NCI-H146 (cell line): ENCODE data around the gene BTBD9.

Source experiments
- DNase-seq: peaks from one replicate; lab custom pipeline; 2025; lab: John Stamatoyannopoulos, UW

Gene BTBD9

GRCh38 chr6:38162493-38163185 is 477.1 kb downstream of the BTBD9 start:
- no peak for DNase-seq

- no peak for DNase-seq
Measured at GRCh38 chr6:38161754-38162492, 477.8 kb downstream of the BTBD9 start.

GRCh38 chr6:38161331-38161730 is 478.4 kb downstream of the BTBD9 start:
- no peak for DNase-seq

GRCh38 chr6:38160831-38161230 is 478.9 kb downstream of the BTBD9 start:
- no peak for DNase-seq

- DNase-seq = no peak
Measured at GRCh38 chr6:38159596-38159995, 480.1 kb downstream of the BTBD9 start.

GRCh38 chr6:38158762-38159350 is 480.9 kb downstream of the BTBD9 start:
- DNase-seq = no peak

GRCh38 chr6:38157905-38158304 is 481.8 kb downstream of the BTBD9 start:
- DNase-seq = no peak

- DNase-seq = no peak
Measured at GRCh38 chr6:38156818-38157565, 482.7 kb downstream of the BTBD9 start.

- DNase-seq = no peak
Measured at GRCh38 chr6:38155621-38156204, 484.0 kb downstream of the BTBD9 start.

- no peak for DNase-seq
Measured at GRCh38 chr6:38155144-38155543, 484.6 kb downstream of the BTBD9 start.

GRCh38 chr6:38154731-38155130 is 485.0 kb downstream of the BTBD9 start:
- no peak for DNase-seq

- no peak for DNase-seq
Measured at GRCh38 chr6:38153798-38154345, 485.9 kb downstream of the BTBD9 start.

- DNase-seq = no peak
Measured at GRCh38 chr6:38153076-38153797, 486.5 kb downstream of the BTBD9 start.

GRCh38 chr6:38152620-38153019 is 487.1 kb downstream of the BTBD9 start:
- no peak for DNase-seq

- no peak for DNase-seq
Measured at GRCh38 chr6:38151580-38152500, 487.9 kb downstream of the BTBD9 start.

GRCh38 chr6:38150681-38151296 is 488.9 kb downstream of the BTBD9 start:
- DNase-seq = no peak

- DNase-seq = no peak
Measured at GRCh38 chr6:38150021-38150420, 489.7 kb downstream of the BTBD9 start.

- DNase-seq = peak; percentile 54
Measured at GRCh38 chr6:38149531-38149930, 490.2 kb downstream of the BTBD9 start.

- DNase-seq = no peak
Measured at GRCh38 chr6:38148606-38149005, 491.1 kb downstream of the BTBD9 start.

- no peak for DNase-seq
Measured at GRCh38 chr6:38146734-38147027, 493.0 kb downstream of the BTBD9 start.
